ENCODE results near the gene PBXIP1. TPM values are rescaled to one million over a fixed set of nuclear protein-coding genes. Genes with fewer than 3 reads are reported as not detected.
A peak's percentile ranks its signal among the peaks of the same experiment; 100 is the strongest.

The PBXIP1 gene
- total and polyA plus RNA-seq, 9 donors = 109 to 161 (median 148) TPM

DNA sequence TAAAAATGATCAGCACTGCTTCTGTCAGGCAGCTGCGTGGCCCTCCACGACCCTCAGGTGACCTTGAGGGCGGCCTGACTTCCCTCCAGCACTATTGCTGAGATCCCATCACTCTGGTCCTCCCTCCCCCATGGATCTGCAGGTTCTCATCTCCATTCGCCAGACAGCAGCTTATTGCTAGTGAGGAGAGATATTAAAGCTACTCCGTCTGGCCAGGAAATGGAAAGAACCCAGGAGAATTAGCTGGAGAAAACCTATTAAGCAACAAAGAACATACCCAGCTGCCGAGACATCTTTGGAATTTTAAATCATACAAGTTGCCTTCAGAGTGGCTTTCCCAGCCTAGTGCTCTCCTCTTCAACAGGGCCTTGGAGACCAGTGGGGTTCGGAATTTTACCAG is 60.1 kb downstream of the PBXIP1 start:
- Histone ChIP-seq H3K27ac (ENCODE audit: low read length) (no peak overlapping the region), H3K4me3 (ENCODE audit: low read length) (no peak overlapping the region), H3K9me3 (replicated peaks; ENCODE audit: control insufficient read depth, low read depth, low read length) (no peaks in the 10 kb centered on the region), H3K4me1 (ENCODE audit: control insufficient read depth, insufficient read depth, low read length) (no peaks in the 10 kb centered on the region), H3K36me3 (ENCODE audit: control insufficient read depth, insufficient read depth, low read length) (no peaks in the 10 kb centered on the region), H3K27me3 (ENCODE audit: control insufficient read depth, insufficient read depth, low read length) (no peaks in the 10 kb centered on the region)
- WGBS (ENCODE audit: insufficient coverage) = 21% methylated on average over 2 of the region's 7 CpGs
- peak; percentile 25 for DNase-seq

Other genes starting within 250 kb of the PBXIP1 start
- 5.1 TPM for gene KCNN3, start 85.8 kb downstream of the PBXIP1 start, total RNA-seq
- gene KCNN3, start 85.8 kb downstream of the PBXIP1 start, polyA plus RNA-seq (ENCODE audit: insufficient read depth in 1 of 8, insufficient read length in 8 of 8, low replicate concordance in 1 of 8) = 1 to 10 TPM; 6.4 to 9.6 (median 8.1) TPM
- gene PMVK, start 19.4 kb downstream of the PBXIP1 start, total RNA-seq = 10.3 TPM
- gene PMVK, start 19.4 kb downstream of the PBXIP1 start, polyA plus RNA-seq (ENCODE audit: insufficient read depth in 1 of 8, insufficient read length in 8 of 8, low replicate concordance in 1 of 8) = 10 to 100 TPM; 31.0 to 38.7 (median 33.9) TPM
- gene PYGO2, start 5.7 kb upstream of the PBXIP1 start, total RNA-seq = 17.1 TPM
- 10 to 100 TPM; 27.1 to 32.1 (median 29.6) TPM for gene PYGO2, start 5.7 kb upstream of the PBXIP1 start, polyA plus RNA-seq (ENCODE audit: insufficient read depth in 1 of 8, insufficient read length in 8 of 8, low replicate concordance in 1 of 8)
- gene SHC1, start 14.6 kb upstream of the PBXIP1 start, total RNA-seq = 69.9 TPM
- 100 to 1,000 TPM in 2 of 8 donors, 10 to 100 TPM in 6; 59.3 to 118 (median 91.3) TPM for gene SHC1, start 14.6 kb upstream of the PBXIP1 start, polyA plus RNA-seq (ENCODE audit: insufficient read depth in 1 of 8, insufficient read length in 8 of 8, low replicate concordance in 1 of 8)
- 63.8 TPM for gene CKS1B, start 18.6 kb upstream of the PBXIP1 start, total RNA-seq
- gene CKS1B, start 18.6 kb upstream of the PBXIP1 start, polyA plus RNA-seq (ENCODE audit: insufficient read depth in 1 of 8, insufficient read length in 8 of 8, low replicate concordance in 1 of 8) = 10 to 100 TPM; 57.1 to 84.9 (median 70.4) TPM
- gene FLAD1, start 27.2 kb upstream of the PBXIP1 start, total RNA-seq = 21.9 TPM
- 10 to 100 TPM; 16.7 to 21.6 (median 20.1) TPM for gene FLAD1, start 27.2 kb upstream of the PBXIP1 start, polyA plus RNA-seq (ENCODE audit: insufficient read depth in 1 of 8, insufficient read length in 8 of 8, low replicate concordance in 1 of 8)
- 0.40 TPM for gene LENEP, start 37.5 kb upstream of the PBXIP1 start, total RNA-seq
- under 1 TPM in 3 of 8 donors, not detected in 5; 0.24 to 0.39 (median 0.30) TPM for gene LENEP, start 37.5 kb upstream of the PBXIP1 start, polyA plus RNA-seq (ENCODE audit: insufficient read depth in 1 of 8, insufficient read length in 8 of 8, low replicate concordance in 1 of 8)
- 7.6 TPM for gene ZBTB7B, start 46.7 kb upstream of the PBXIP1 start, total RNA-seq
- gene ZBTB7B, start 46.7 kb upstream of the PBXIP1 start, polyA plus RNA-seq (ENCODE audit: insufficient read depth in 1 of 8, insufficient read length in 8 of 8, low replicate concordance in 1 of 8) = 10 to 100 TPM in 2 of 8 donors, 1 to 10 TPM in 6; 6.6 to 11.3 (median 9.5) TPM
- gene DCST2, start 77.7 kb upstream of the PBXIP1 start, total RNA-seq = 0.49 TPM
- gene DCST2, start 77.7 kb upstream of the PBXIP1 start, polyA plus RNA-seq (ENCODE audit: insufficient read depth in 1 of 8, insufficient read length in 8 of 8, low replicate concordance in 1 of 8) = 1 to 10 TPM in 3 of 8 donors, under 1 TPM in 5; 0.58 to 1.6 (median 0.84) TPM
- gene DCST1, start 77.7 kb upstream of the PBXIP1 start, total RNA-seq = not detected
- gene DCST1, start 77.7 kb upstream of the PBXIP1 start, polyA plus RNA-seq (ENCODE audit: insufficient read depth in 1 of 8, insufficient read length in 8 of 8, low replicate concordance in 1 of 8) = under 1 TPM; 0.10 to 0.30 (median 0.16) TPM
- gene ADAM15, start 95.2 kb upstream of the PBXIP1 start, total RNA-seq = 41.8 TPM
- 10 to 100 TPM; 57.9 to 83.2 (median 70.8) TPM for gene ADAM15, start 95.2 kb upstream of the PBXIP1 start, polyA plus RNA-seq (ENCODE audit: insufficient read depth in 1 of 8, insufficient read length in 8 of 8, low replicate concordance in 1 of 8)
- 7.5 TPM for gene EFNA4, start 107.6 kb upstream of the PBXIP1 start, total RNA-seq
- 1 to 10 TPM; 5.6 to 9.5 (median 6.8) TPM for gene EFNA4, start 107.6 kb upstream of the PBXIP1 start, polyA plus RNA-seq (ENCODE audit: insufficient read depth in 1 of 8, insufficient read length in 8 of 8, low replicate concordance in 1 of 8)
- gene EFNA3, start 122.7 kb upstream of the PBXIP1 start, total RNA-seq = 2.1 TPM
- 1 to 10 TPM; 1.7 to 3.9 (median 2.3) TPM for gene EFNA3, start 122.7 kb upstream of the PBXIP1 start, polyA plus RNA-seq (ENCODE audit: insufficient read depth in 1 of 8, insufficient read length in 8 of 8, low replicate concordance in 1 of 8)
- 15.3 TPM for gene EFNA1, start 171.8 kb upstream of the PBXIP1 start, total RNA-seq
- gene EFNA1, start 171.8 kb upstream of the PBXIP1 start, polyA plus RNA-seq (ENCODE audit: insufficient read depth in 1 of 8, insufficient read length in 8 of 8, low replicate concordance in 1 of 8) = 10 to 100 TPM; 18.3 to 37.5 (median 24.9) TPM
- gene SLC50A1, start 179.8 kb upstream of the PBXIP1 start, total RNA-seq = 18.6 TPM
- 10 to 100 TPM; 18.6 to 26.2 (median 21.4) TPM for gene SLC50A1, start 179.8 kb upstream of the PBXIP1 start, polyA plus RNA-seq (ENCODE audit: insufficient read depth in 1 of 8, insufficient read length in 8 of 8, low replicate concordance in 1 of 8)
- gene DPM3, start 184.4 kb upstream of the PBXIP1 start, total RNA-seq = 21.1 TPM
- 10 to 100 TPM; 20.1 to 27.9 (median 23.6) TPM for gene DPM3, start 184.4 kb upstream of the PBXIP1 start, polyA plus RNA-seq (ENCODE audit: insufficient read depth in 1 of 8, insufficient read length in 8 of 8, low replicate concordance in 1 of 8)
- 70.4 TPM for gene KRTCAP2, start 217.2 kb upstream of the PBXIP1 start, total RNA-seq
- 10 to 100 TPM; 74.7 to 89.5 (median 87.6) TPM for gene KRTCAP2, start 217.2 kb upstream of the PBXIP1 start, polyA plus RNA-seq (ENCODE audit: insufficient read depth in 1 of 8, insufficient read length in 8 of 8, low replicate concordance in 1 of 8)
- 0.22 TPM for gene TRIM46, start 217.8 kb upstream of the PBXIP1 start, total RNA-seq
- under 1 TPM; 0.29 to 0.81 (median 0.57) TPM for gene TRIM46, start 217.8 kb upstream of the PBXIP1 start, polyA plus RNA-seq (ENCODE audit: insufficient read depth in 1 of 8, insufficient read length in 8 of 8, low replicate concordance in 1 of 8)

Data from muscle of leg (tissue), 11 donors.